Neural cell (in vitro differentiated cells): ENCODE results near the gene AGMAT. TPM values are rescaled to one million over a fixed set of nuclear protein-coding genes. Genes with fewer than 3 reads are reported as not detected.

Source experiments
- H2AFZ ChIP-seq: fragments of 200-600, 300-800 bp; sonication (generic), shearing (Covaris generic); 2 replicates; pipeline ENCODE4 v1.6.0; 2014; ENCODE audit warnings: low read depth, mild to moderate bottlenecking, antibody characterized with exemption, low read length, moderate library complexity
- H3F3A ChIP-seq: fragments of 200-600 bp; shearing (Covaris generic); 2 replicates; pipeline ENCODE4 v1.6.1; 2016; ENCODE audit warnings: mild to moderate bottlenecking, moderate library complexity, mixed read lengths, antibody characterized with exemption, low read length; ENCODE audit not compliant: insufficient read depth, poor library complexity, severe bottlenecking
- H3K27ac ChIP-seq: fragments of 200-600, 300-800 bp; sonication (generic), shearing (Covaris generic); 2 replicates; pipeline ENCODE4 v1.5.1; 2014; ENCODE audit warnings: mild to moderate bottlenecking, low read length, moderate library complexity
- H3K27me3 ChIP-seq: fragments of 300-800, 200-600 bp; sonication (generic), shearing (Covaris generic); 2 replicates; pipeline ENCODE4 v1.6.0; 2014; ENCODE audit warnings: mild to moderate bottlenecking, low read depth, low read length, moderate library complexity; ENCODE audit not compliant: insufficient read depth
- H3K36me3 ChIP-seq: fragments of 300-800, 200-600 bp; sonication (generic), shearing (Covaris generic); 2 replicates; pipeline ENCODE4 v1.5.1; 2014; ENCODE audit warnings: mild to moderate bottlenecking, antibody characterized with exemption, low read length, moderate library complexity; ENCODE audit not compliant: insufficient read depth
- H3K4me2 ChIP-seq: fragments of 300-800, 200-600 bp; sonication (generic), shearing (Covaris generic); 2 replicates; pipeline ENCODE4 v1.6.0; 2014; ENCODE audit warnings: mild to moderate bottlenecking, low read length
- H3K4me3 ChIP-seq: fragments of 300-800, 200-600 bp; sonication (generic), shearing (Covaris generic); 2 replicates; pipeline ENCODE4 v1.5.1; 2014; ENCODE audit warnings: mild to moderate bottlenecking, low read length, moderate library complexity
- H3K79me2 ChIP-seq: fragments of 200-600 bp; shearing (Covaris generic); replicated peaks from 2 replicates; pipeline ENCODE4 v1.6.0; 2014; ENCODE audit warnings: mild to moderate bottlenecking, low read length, moderate library complexity; ENCODE audit not compliant: insufficient read depth
- H3K9ac ChIP-seq: fragments of 300-800, 200-600 bp; sonication (generic), shearing (Covaris generic); 2 replicates; pipeline ENCODE4 v1.6.1; 2016; ENCODE audit warnings: mild to moderate bottlenecking, low read length, mixed read lengths
- H3K9me2 ChIP-seq: fragments of 200-600 bp; shearing (Covaris generic); 2 replicates; pipeline ENCODE4 v1.6.1; 2016; ENCODE audit warnings: mild to moderate bottlenecking, low read length, mixed read lengths; ENCODE audit not compliant: insufficient read depth
- H3K9me3 ChIP-seq: fragments of 200-600, 300-800 bp; sonication (generic), shearing (Covaris generic); 2 replicates; pipeline ENCODE4 v1.6.1; 2016; ENCODE audit warnings: mild to moderate bottlenecking, mixed run types, low read length, moderate library complexity, mixed read lengths
- H4K20me1 ChIP-seq: fragments of 200-600 bp; shearing (Covaris generic); 2 replicates; pipeline ENCODE4 v1.6.1; 2016; ENCODE audit warnings: mild to moderate bottlenecking, mixed run types; ENCODE audit not compliant: insufficient read depth
- EP300 ChIP-seq: fragments of 450-650 bp; conservative IDR thresholded peaks from 2 replicates; pipeline ENCODE4 v1.6.1; 2014; ENCODE audit warnings: antibody characterized with exemption, mild to moderate bottlenecking, moderate library complexity; ENCODE audit not compliant: poor library complexity, severe bottlenecking
- EZH2 ChIP-seq: fragments of 200-600, 300-800 bp; shearing (Covaris generic), sonication (generic); IDR thresholded peaks from 2 replicates; pipeline ENCODE4 v1.6.1; 2014; ENCODE audit warnings: antibody characterized with exemption, low read length, borderline replicate concordance, mild to moderate bottlenecking; ENCODE audit not compliant: insufficient read depth, poor library complexity, severe bottlenecking
- MXI1 ChIP-seq: fragments of 450-650 bp; conservative IDR thresholded peaks from 2 replicates; pipeline ENCODE4 v1.6.1; 2014; ENCODE audit warnings: antibody characterized with exemption, mild to moderate bottlenecking; ENCODE audit not compliant: poor library complexity, severe bottlenecking
- POLR2AphosphoS5 ChIP-seq: IDR thresholded peaks from 2 replicates; pipeline ENCODE4 v1.6.1; 2012
- RAD21 ChIP-seq: fragments of 450-650 bp; conservative IDR thresholded peaks from 2 replicates; pipeline ENCODE4 v1.6.1; 2014; ENCODE audit warnings: antibody characterized with exemption, mild to moderate bottlenecking, moderate library complexity
- SMC3 ChIP-seq: fragments of 450-650 bp; conservative IDR thresholded peaks from 2 replicates; pipeline ENCODE4 v1.6.1; 2014; ENCODE audit warnings: antibody characterized with exemption, mild to moderate bottlenecking, moderate library complexity; ENCODE audit not compliant: poor library complexity
- TAF1 ChIP-seq: IDR thresholded peaks from 2 replicates; pipeline ENCODE4 v1.6.1; 2012; ENCODE audit warnings: low read depth
- polyA plus RNA-seq: library from polyadenylated mRNA; depleted of rRNA; stranded (reverse); fragments of >200 nt; gene quantifications from 2 replicates; pipeline ENCODE4 v1.2.3, GENCODE V29; 2014
- TF ChIP-seq, protein P1 (sequence below): fragments of 450-650 bp; IDR thresholded peaks from 2 replicates; pipeline ENCODE4 v1.5.1; 2014; ENCODE audit warnings: antibody characterized with exemption, mild to moderate bottlenecking, moderate library complexity; ENCODE audit not compliant: poor library complexity, severe bottlenecking
- TF ChIP-seq, protein P2 (sequence below): IDR thresholded peaks from 2 replicates; pipeline ENCODE4 v1.6.1; 2012; ENCODE audit warnings: borderline replicate concordance

AGMAT gene
- polyA plus RNA-seq, 1 donor from 2014 or later: not detected

DNA sequence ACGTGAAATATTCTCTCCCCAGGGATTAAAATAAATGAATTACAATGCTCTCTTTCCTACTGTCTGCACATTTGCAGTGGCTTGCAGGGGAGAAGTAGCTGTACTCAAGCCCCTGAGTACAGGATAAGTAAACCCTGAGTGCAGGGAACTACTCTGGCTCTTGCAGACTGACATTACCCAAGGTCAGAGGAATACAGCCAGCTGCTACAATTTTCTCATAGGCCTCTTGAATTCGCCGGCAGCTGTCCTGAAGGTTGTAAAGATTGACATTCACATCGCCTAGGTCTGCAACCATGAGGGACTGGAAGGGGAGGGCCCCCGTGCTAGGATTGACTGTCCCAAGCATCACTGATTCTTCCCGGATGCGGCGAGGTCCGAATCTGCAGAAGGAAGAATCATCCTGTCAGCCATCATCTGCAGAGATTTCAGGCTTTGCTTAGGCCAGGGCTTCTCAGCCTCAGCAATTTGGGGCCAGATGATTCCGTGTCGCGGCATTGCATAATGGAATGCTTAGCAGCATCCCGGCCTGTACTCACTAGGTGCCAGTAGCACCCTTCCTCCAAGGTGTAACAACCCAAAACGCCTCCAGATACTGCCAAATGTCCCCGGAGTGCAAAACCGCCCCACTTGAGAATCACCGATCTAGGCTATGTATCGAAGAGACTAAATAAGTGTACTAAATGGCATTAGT lies 1.7 kb downstream of the AGMAT start:
- Histone ChIP-seq H3K4me3 (no peak overlapping the region), H3K9ac (no peak overlapping the region), H3K9me2 (no peaks in the 10 kb centered on the region), H2AFZ (no peak overlapping the region), H3K27ac (no peak overlapping the region), H3K9me3 (no peaks in the 10 kb centered on the region), H3K36me3 (no peaks in the 10 kb centered on the region), H3K4me2 (no peak overlapping the region), H3K27me3 (peaks cover 13% of the 10 kb centered on the region), H4K20me1 (no peaks in the 10 kb centered on the region), H3K79me2 (no peaks in the 10 kb centered on the region), H3F3A (no peaks in the 10 kb centered on the region)
- TF ChIP-seq POLR2AphosphoS5: no peak

DNA sequence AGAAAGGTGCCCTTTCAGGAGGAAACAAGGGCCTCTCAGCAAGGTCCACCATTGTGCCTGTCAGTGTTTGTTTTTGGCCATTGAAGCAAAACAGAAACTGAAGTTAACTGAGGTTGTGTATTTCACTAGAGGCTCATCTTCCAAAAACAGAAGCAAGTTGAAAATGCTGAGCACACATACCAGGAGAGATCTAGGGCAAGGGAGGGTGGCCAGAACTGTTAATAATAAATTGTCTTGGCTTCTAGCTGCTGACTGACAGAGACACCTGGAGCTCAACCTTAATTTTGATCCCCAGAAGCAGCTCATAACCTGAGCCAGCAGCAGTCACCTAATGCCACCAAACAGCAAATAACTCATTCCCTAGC lies 5.2 kb downstream of the AGMAT start:
- no peak overlapping the region for H2AFZ ChIP-seq
- H3K9me3 ChIP-seq: no peaks in the 10 kb centered on the region
- H3K4me2 ChIP-seq: no peak overlapping the region
- H3K9ac ChIP-seq: no peak overlapping the region
- peaks cover 5% of the 10 kb centered on the region for H3K36me3 ChIP-seq
- no peak for TF ChIP-seq TAF1
- TF ChIP-seq RAD21: no peak
- H4K20me1 ChIP-seq: no peaks in the 10 kb centered on the region
- H3K9me2 ChIP-seq: no peaks in the 10 kb centered on the region
- peaks cover 4% of the 10 kb centered on the region for H3K27me3 ChIP-seq
- H3K79me2 ChIP-seq: no peaks in the 10 kb centered on the region
- no peak overlapping the region for H3K4me3 ChIP-seq
- H3K27ac ChIP-seq: no peak overlapping the region
- no peaks in the 10 kb centered on the region for H3F3A ChIP-seq

DNA sequence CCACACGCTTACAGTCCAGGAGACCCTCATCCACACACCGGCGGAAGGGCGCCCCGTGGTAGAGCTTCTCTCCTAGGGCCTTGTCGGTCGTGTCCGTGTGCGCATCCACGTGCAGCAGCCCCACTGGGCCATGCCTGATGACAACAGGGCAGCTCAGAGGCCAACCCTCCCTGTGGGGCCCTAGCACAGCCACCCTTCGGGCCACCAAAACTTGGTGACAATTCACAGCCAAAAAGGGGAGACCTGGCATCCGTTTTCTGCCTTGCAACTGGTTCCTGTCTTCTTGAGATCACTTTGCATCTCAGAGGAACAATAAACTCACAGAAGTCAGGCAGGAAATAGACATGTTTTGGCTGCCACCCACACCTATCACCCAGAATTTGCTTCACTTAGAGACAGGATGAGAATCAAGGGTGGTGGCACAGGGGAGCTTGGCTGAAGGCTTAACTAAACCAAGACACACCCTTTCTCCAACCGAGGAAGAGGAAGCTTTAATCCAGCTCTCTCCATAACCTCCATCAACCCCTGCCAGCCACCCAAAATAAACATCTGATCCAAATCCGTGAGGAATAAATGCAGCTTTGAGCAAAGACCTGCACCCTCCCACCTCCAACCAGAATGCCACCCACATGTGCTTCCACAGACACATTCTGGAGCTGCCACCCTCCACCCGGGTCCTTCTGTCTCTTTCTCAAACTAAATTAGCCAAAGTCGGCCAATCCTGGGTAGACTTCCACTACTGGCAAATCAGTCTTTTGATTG lies 5.7 kb downstream of the AGMAT start:
- H3K9ac ChIP-seq: no peak overlapping the region
- no peaks in the 10 kb centered on the region for H3K9me2 ChIP-seq
- no peaks in the 10 kb centered on the region for H3F3A ChIP-seq
- no peak overlapping the region for H3K27ac ChIP-seq
- no peaks in the 10 kb centered on the region for H3K27me3 ChIP-seq
- no peaks in the 10 kb centered on the region for H3K9me3 ChIP-seq
- no peak overlapping the region for H2AFZ ChIP-seq
- H3K4me2 ChIP-seq: no peak overlapping the region
- TF ChIP-seq EZH2 (no peak), POLR2AphosphoS5 (no peak), TAF1 (no peak), RAD21 (no peak), MXI1 (no peak), SMC3 (no peak), EP300 (no peak)
- TF ChIP-seq, protein P1, sequence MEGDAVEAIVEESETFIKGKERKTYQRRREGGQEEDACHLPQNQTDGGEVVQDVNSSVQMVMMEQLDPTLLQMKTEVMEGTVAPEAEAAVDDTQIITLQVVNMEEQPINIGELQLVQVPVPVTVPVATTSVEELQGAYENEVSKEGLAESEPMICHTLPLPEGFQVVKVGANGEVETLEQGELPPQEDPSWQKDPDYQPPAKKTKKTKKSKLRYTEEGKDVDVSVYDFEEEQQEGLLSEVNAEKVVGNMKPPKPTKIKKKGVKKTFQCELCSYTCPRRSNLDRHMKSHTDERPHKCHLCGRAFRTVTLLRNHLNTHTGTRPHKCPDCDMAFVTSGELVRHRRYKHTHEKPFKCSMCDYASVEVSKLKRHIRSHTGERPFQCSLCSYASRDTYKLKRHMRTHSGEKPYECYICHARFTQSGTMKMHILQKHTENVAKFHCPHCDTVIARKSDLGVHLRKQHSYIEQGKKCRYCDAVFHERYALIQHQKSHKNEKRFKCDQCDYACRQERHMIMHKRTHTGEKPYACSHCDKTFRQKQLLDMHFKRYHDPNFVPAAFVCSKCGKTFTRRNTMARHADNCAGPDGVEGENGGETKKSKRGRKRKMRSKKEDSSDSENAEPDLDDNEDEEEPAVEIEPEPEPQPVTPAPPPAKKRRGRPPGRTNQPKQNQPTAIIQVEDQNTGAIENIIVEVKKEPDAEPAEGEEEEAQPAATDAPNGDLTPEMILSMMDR: no peak
- TF ChIP-seq, protein P2, sequence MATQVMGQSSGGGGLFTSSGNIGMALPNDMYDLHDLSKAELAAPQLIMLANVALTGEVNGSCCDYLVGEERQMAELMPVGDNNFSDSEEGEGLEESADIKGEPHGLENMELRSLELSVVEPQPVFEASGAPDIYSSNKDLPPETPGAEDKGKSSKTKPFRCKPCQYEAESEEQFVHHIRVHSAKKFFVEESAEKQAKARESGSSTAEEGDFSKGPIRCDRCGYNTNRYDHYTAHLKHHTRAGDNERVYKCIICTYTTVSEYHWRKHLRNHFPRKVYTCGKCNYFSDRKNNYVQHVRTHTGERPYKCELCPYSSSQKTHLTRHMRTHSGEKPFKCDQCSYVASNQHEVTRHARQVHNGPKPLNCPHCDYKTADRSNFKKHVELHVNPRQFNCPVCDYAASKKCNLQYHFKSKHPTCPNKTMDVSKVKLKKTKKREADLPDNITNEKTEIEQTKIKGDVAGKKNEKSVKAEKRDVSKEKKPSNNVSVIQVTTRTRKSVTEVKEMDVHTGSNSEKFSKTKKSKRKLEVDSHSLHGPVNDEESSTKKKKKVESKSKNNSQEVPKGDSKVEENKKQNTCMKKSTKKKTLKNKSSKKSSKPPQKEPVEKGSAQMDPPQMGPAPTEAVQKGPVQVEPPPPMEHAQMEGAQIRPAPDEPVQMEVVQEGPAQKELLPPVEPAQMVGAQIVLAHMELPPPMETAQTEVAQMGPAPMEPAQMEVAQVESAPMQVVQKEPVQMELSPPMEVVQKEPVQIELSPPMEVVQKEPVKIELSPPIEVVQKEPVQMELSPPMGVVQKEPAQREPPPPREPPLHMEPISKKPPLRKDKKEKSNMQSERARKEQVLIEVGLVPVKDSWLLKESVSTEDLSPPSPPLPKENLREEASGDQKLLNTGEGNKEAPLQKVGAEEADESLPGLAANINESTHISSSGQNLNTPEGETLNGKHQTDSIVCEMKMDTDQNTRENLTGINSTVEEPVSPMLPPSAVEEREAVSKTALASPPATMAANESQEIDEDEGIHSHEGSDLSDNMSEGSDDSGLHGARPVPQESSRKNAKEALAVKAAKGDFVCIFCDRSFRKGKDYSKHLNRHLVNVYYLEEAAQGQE: no peak
- H3K4me3 ChIP-seq: no peak overlapping the region
- no peaks in the 10 kb centered on the region for H4K20me1 ChIP-seq
- H3K36me3 ChIP-seq: peaks cover 5% of the 10 kb centered on the region
- H3K79me2 ChIP-seq: no peaks in the 10 kb centered on the region
